Motor neuron (in vitro differentiated cells): Measurements from ENCODE around the gene AUNIP. TPM values are rescaled to one million over a fixed set of nuclear protein-coding genes. Genes with fewer than 3 reads are reported as not detected.

ENCODE experiments used
- ATAC-seq, 8 experiments: fragments of 200-7000 bp; cut with Tn5 transposase; replicated peaks in 6 of 8; 2 replicates each; pipeline ENCODE4 v1.8.0; 2021; ENCODE audit warnings: mild to moderate bottlenecking in 8 of 8, moderate library complexity in 8 of 8
- H3K27ac ChIP-seq, 2 donors: fragments of 250-450 bp; sonication (Bioruptor Pico); 2 replicates each; pipeline ENCODE4 v1.9.0; 2021; ENCODE audit warnings: antibody characterized with exemption in 2 of 2, mild to moderate bottlenecking in 2 of 2, moderate library complexity in 1 of 2
- H3K4me1 ChIP-seq, 2 donors: fragments of 250-450 bp; sonication (Bioruptor Pico); replicated peaks in 1 of 2; 2 replicates each; pipeline ENCODE4 v1.6.1; 2021; ENCODE audit warnings: antibody characterized with exemption in 2 of 2, mild to moderate bottlenecking in 2 of 2, moderate library complexity in 1 of 2
- H3K4me3 ChIP-seq, 5 donors: fragments of 250-450 bp; sonication (Bioruptor Pico); 2 replicates each; pipeline ENCODE4 v1.9.0; 2021; ENCODE audit warnings: antibody characterized with exemption in 5 of 5, mild to moderate bottlenecking in 5 of 5, moderate library complexity in 4 of 5
- WGBS, 10 experiments: fragments of 450-650 bp; shearing (Covaris generic); methylation state at CpG; one replicate each; pipeline ENCODE4 v1.0.0; 2022; 5-methylcytosine and 5-hydroxymethylcytosine counted together
- in situ Hi-C, 9 experiments: fragments of 400-800 bp; cut with MboI; loops; one replicate each; pipeline ENCODE4 v1.15.0; 2021; ENCODE audit warnings: low sequenced_read_pairs in 9 of 9, low pct_unique_long_range_greater_than_20kb in 2 of 9; ENCODE audit not compliant: unreplicated experiment in 9 of 9
- total RNA-seq, 8 experiments: library from RNA; unstranded; fragments of 300-600 nt; gene quantifications; 2 replicates each; pipeline versions ENCODE4 v1.2.3 to v1.2.4, GENCODE V29; 2022

AUNIP gene
- total RNA-seq, 8 experiments from 2014 or later: 0.78 to 15.5 (median 2.6) TPM

- H3K27ac ChIP-seq: no peak overlapping the region
- 85 to 100% (median 95%) methylated on average over 2 to 16 of the region's 34 CpGs; no CpG with 5 or more reads in 7 of the 10 experiments for WGBS, 10 experiments
Observed at GRCh38 chr1:25808481-25809244, 50.6 kb downstream of the AUNIP start.

GRCh38 chr1:25807480-25808390, 51.5 kb downstream of the AUNIP start:
- Histone ChIP-seq H3K4me1 (peaks cover 9 to 16% of the 10 kb centered on the region in 2 donors), H3K27ac (no peak overlapping the region), H3K4me3 (no peak overlapping the region)
- 85 to 100% (median 96%) methylated on average over 1 to 11 of the region's 20 CpGs; no CpG with 5 or more reads in 4 of the 10 experiments for WGBS, 10 experiments
- ATAC-seq: no peak
- in situ Hi-C loops: loop anchor here in 4 of 9 experiments (25.0 kb wide), 2 partner anchors 195 to 570 kb away; partner anchors contain the start of genes MAN1C1 (in 2 of the 4), RSRP1 (in 2 of the 4) and SYF2 (in 2 of the 4)

More at GRCh38 chr1:25808481-25809244, 50.6 kb downstream of the AUNIP start:
- Histone ChIP-seq H3K4me1 (peaks cover 6 to 10% of the 10 kb centered on the region in 2 donors), H3K4me3 (no peak overlapping the region)
- no peak for ATAC-seq
- in situ Hi-C loops: loop anchor here in 4 of 9 experiments (25.0 kb wide), 2 partner anchors 196 to 571 kb away; partner anchors contain the start of genes MAN1C1 (in 2 of the 4), RSRP1 (in 2 of the 4) and SYF2 (in 2 of the 4)

GRCh38 chr1:25806418-25806817, 52.8 kb downstream of the AUNIP start:
- WGBS, 10 experiments: 93 to 100% (median 100%) methylated on average over 2 to 3 of the region's 4 CpGs; no CpG with 5 or more reads in 7 of the 10 experiments
- Histone ChIP-seq H3K27ac (no peak overlapping the region), H3K4me1 (peaks cover 14 to 19% of the 10 kb centered on the region in 2 donors), H3K4me3 (no peak overlapping the region)
- in situ Hi-C loops: loop anchor here in 4 of 9 experiments (25.0 kb wide), 2 partner anchors 194 to 569 kb away; partner anchors contain the start of genes MAN1C1 (in 2 of the 4), RSRP1 (in 2 of the 4) and SYF2 (in 2 of the 4)
- ATAC-seq: no peak

- in situ Hi-C loops: loop anchor here in 4 of 9 experiments (25.0 kb wide), 2 partner anchors 194 to 569 kb away; partner anchors contain the start of genes MAN1C1 (in 2 of the 4), RSRP1 (in 2 of the 4) and SYF2 (in 2 of the 4)
- peaks cover 14 to 22% of the 10 kb centered on the region in 2 donors for H3K4me1 ChIP-seq
- H3K27ac ChIP-seq: no peak overlapping the region
- ATAC-seq: peak in 3 of 8 experiments; percentile 27 to 60 (median 39)
- H3K4me3 ChIP-seq: no peak overlapping the region
- WGBS, 10 experiments: 20 to 100% (median 89%) methylated on average over 1 to 3 of the region's 3 CpGs; no CpG with 5 or more reads in 3 of the 10 experiments
Observed at GRCh38 chr1:25805863-25806225, 53.4 kb downstream of the AUNIP start.

GRCh38 chr1:25804964-25805862, 54.0 kb downstream of the AUNIP start:
- in situ Hi-C loops: loop anchor here in 4 of 9 experiments (25.0 kb wide), 2 partner anchors 193 to 568 kb away; partner anchors contain the start of genes MAN1C1 (in 2 of the 4), RSRP1 (in 2 of the 4) and SYF2 (in 2 of the 4)
- Histone ChIP-seq H3K4me1 (peaks cover 12 to 25% of the 10 kb centered on the region in 2 donors), H3K27ac (no peak overlapping the region), H3K4me3 (no peak overlapping the region)
- no peak for ATAC-seq
- WGBS, 10 experiments: 58 to 100% (median 80%) methylated on average over 1 to 13 of the region's 15 CpGs; no CpG with 5 or more reads in 2 of the 10 experiments

GRCh38 chr1:25804244-25804963, 54.9 kb downstream of the AUNIP start:
- in situ Hi-C loops: loop anchor here in 4 of 9 experiments (25.0 kb wide), 2 partner anchors 192 to 567 kb away; partner anchors contain the start of genes MAN1C1 (in 2 of the 4), RSRP1 (in 2 of the 4) and SYF2 (in 2 of the 4)
- peak in 1 of 8 experiments; percentile 8 for ATAC-seq
- H3K27ac ChIP-seq: no peak overlapping the region
- 57 to 100% (median 65%) methylated on average over 1 to 7 of the region's 10 CpGs; no CpG with 5 or more reads in 6 of the 10 experiments for WGBS, 10 experiments
- peaks cover 16 to 29% of the 10 kb centered on the region in 2 donors for H3K4me1 ChIP-seq
- no peak overlapping the region for H3K4me3 ChIP-seq

- 71 to 100% (median 88%) methylated on average over 1 of the region's 1 CpG; no CpG with 5 or more reads in 7 of the 10 experiments for WGBS, 10 experiments
- Histone ChIP-seq H3K4me1 (peaks cover 20 to 33% of the 10 kb centered on the region in 2 donors), H3K27ac (no peak overlapping the region), H3K4me3 (no peak overlapping the region)
- in situ Hi-C loops: loop anchor here in 4 of 9 experiments (25.0 kb wide), 2 partner anchors 191 to 566 kb away; partner anchors contain the start of genes MAN1C1 (in 2 of the 4), RSRP1 (in 2 of the 4) and SYF2 (in 2 of the 4)
- ATAC-seq: no peak
Observed at GRCh38 chr1:25803368-25803767, 55.9 kb downstream of the AUNIP start.

- in situ Hi-C loops: loop anchor here in 4 of 9 experiments (25.0 kb wide), 2 partner anchors 191 to 566 kb away; partner anchors contain the start of genes MAN1C1 (in 2 of the 4), RSRP1 (in 2 of the 4) and SYF2 (in 2 of the 4)
- peaks cover 20 to 33% of the 10 kb centered on the region in 2 donors for H3K4me1 ChIP-seq
- 34 to 93% (median 58%) methylated on average over 1 to 6 of the region's 6 CpGs; no CpG with 5 or more reads in 3 of the 10 experiments for WGBS, 10 experiments
Observed at GRCh38 chr1:25802915-25803314, 56.3 kb downstream of the AUNIP start.

GRCh38 chr1:25800703-25801377, 58.4 kb downstream of the AUNIP start:
- Histone ChIP-seq H3K4me3 (peak overlapping the region; percentile 45 to 75 (median 56)), H3K27ac (peak overlapping the region in 1 of 2 donors; percentile 82), H3K4me1 (peaks cover 26 to 33% of the 10 kb centered on the region in 2 donors)
- ATAC-seq: peak in 2 of 8 experiments; percentile 7
- in situ Hi-C loops: loop anchor here in 4 of 9 experiments (25.0 kb wide), 2 partner anchors 189 to 564 kb away; partner anchors contain the start of genes MAN1C1 (in 2 of the 4), RSRP1 (in 2 of the 4) and SYF2 (in 2 of the 4)
- 42 to 75% (median 58%) methylated on average over 2 to 9 of the region's 15 CpGs; no CpG with 5 or more reads in 3 of the 10 experiments for WGBS, 10 experiments

More at GRCh38 chr1:25802915-25803314, 56.3 kb downstream of the AUNIP start:
- no peak overlapping the region for H3K4me3 ChIP-seq
- no peak overlapping the region for H3K27ac ChIP-seq
- ATAC-seq: peak in 2 of 8 experiments; percentile 12 to 15
